ENCODE data around the gene ROCK2. TPM values are rescaled to one million over a fixed set of nuclear protein-coding genes. Genes with fewer than 3 reads are reported as not detected.

The ROCK2 gene
- total RNA-seq, 2 donors from 2014 or later: 85.8 to 96.6 TPM

GRCh38 chr2:11354363-11355154 is 10.1 kb upstream of the ROCK2 start:
- Histone ChIP-seq H3K27ac (no peak overlapping the region), H3K4me3 (no peak overlapping the region), H3K9me3 (no peaks in the 10 kb centered on the region), H3K36me3 (no peaks in the 10 kb centered on the region), H3K27me3 (replicated peaks; ENCODE audit: insufficient read depth) (no peaks in the 10 kb centered on the region), H3K4me1 (ENCODE audit: control insufficient read depth in 1 of 2, low read depth in 2 of 2) (peaks cover 0 to 9% of the 10 kb centered on the region in 2 donors)
- no peak for TF ChIP-seq CTCF (IDR thresholded peaks at IDR 0.05)
- DNase-seq (ENCODE audit: low spot score) (no peak), ATAC-seq (ENCODE audit: insufficient number of reproducible peaks, low FRiP score, low read depth) (no peak)

GRCh38 chr2:11352781-11353537 is 8.5 kb upstream of the ROCK2 start:
- Histone ChIP-seq H3K4me3 (no peak overlapping the region), H3K4me1 (ENCODE audit: control insufficient read depth in 1 of 2, low read depth in 2 of 2) (peaks cover 0 to 9% of the 10 kb centered on the region in 2 donors), H3K27me3 (replicated peaks; ENCODE audit: insufficient read depth) (no peaks in the 10 kb centered on the region), H3K36me3 (no peaks in the 10 kb centered on the region), H3K27ac (no peak overlapping the region), H3K9me3 (no peaks in the 10 kb centered on the region)
- no peak for DNase-seq (ENCODE audit: low spot score)
- no peak for TF ChIP-seq CTCF (IDR thresholded peaks at IDR 0.05)
- no peak for ATAC-seq (ENCODE audit: insufficient number of reproducible peaks, low FRiP score, low read depth)

DNA sequence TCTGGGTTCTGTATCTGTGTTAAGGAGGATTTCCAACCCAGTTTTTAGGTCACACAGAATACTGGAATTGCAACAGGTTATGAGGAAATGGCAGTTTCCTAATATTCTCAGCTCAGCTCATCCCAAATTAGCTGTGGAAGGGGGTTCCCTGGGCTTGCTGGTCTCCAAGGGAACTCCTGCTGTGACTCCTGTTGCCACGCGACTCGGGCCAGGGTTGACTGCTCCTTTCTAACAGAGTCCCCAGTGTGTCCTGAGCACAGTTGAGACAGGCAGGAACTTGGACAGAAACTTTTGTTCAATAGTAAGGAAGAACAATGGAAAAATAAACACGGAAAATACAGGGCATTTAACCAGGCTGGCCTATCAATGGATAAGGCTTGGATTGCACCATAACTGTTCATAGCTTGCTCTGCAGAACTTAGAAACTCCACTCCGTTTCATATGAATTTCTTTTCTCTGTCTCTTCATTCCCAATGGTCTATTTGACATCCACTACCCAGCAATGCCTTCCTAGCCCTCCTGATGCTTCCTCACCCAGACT is 3.8 kb upstream of the ROCK2 start:
- Histone ChIP-seq H3K27ac (no peak overlapping the region), H3K27me3 (replicated peaks; ENCODE audit: insufficient read depth) (no peaks in the 10 kb centered on the region), H3K9me3 (no peaks in the 10 kb centered on the region), H3K4me3 (no peak overlapping the region), H3K4me1 (ENCODE audit: control insufficient read depth in 1 of 2, low read depth in 2 of 2) (peaks cover 5 to 7% of the 10 kb centered on the region in 2 donors), H3K36me3 (no peaks in the 10 kb centered on the region)
- ATAC-seq (ENCODE audit: insufficient number of reproducible peaks, low FRiP score, low read depth): no peak
- no peak for TF ChIP-seq CTCF (IDR thresholded peaks at IDR 0.05)
- DNase-seq (ENCODE audit: low spot score): no peak

DNA sequence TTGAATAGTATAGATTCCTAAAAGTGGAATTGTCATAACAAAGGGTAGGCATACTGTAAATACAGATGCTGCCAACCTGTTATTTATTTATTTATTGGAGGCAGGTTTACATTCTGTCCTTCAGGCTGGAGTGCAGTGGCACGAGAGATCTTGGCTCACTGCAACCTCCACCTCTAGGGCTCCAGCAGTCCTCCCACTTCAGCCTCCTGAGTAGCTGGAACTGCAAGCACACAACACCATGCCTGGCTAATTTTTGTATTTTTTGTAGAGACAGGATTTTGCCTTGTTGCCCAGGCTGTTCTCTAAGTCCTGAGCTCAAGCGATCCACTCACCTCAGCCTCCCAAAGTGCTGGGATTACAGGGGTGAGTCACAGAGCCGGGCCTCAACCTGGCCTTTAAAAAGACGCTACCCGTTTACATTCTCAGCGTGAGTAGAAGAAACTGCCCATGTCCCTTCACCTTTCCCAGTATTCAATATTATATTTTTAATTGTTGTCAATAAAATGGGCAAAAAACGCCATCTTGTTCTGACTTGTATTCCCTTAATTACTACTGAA is 3.0 kb upstream of the ROCK2 start:
- TF ChIP-seq CTCF (IDR thresholded peaks at IDR 0.05): no peak
- no peaks in the 10 kb centered on the region for H3K9me3 ChIP-seq
- DNase-seq (ENCODE audit: low spot score): no peak
- no peak overlapping the region for H3K27ac ChIP-seq
- H3K36me3 ChIP-seq: no peaks in the 10 kb centered on the region
- H3K27me3 ChIP-seq (replicated peaks; ENCODE audit: insufficient read depth): no peaks in the 10 kb centered on the region
- ATAC-seq (ENCODE audit: insufficient number of reproducible peaks, low FRiP score, low read depth): no peak
- H3K4me3 ChIP-seq: no peak overlapping the region
- H3K4me1 ChIP-seq (ENCODE audit: control insufficient read depth in 1 of 2, low read depth in 2 of 2): peaks cover 5 to 7% of the 10 kb centered on the region in 2 donors

DNA sequence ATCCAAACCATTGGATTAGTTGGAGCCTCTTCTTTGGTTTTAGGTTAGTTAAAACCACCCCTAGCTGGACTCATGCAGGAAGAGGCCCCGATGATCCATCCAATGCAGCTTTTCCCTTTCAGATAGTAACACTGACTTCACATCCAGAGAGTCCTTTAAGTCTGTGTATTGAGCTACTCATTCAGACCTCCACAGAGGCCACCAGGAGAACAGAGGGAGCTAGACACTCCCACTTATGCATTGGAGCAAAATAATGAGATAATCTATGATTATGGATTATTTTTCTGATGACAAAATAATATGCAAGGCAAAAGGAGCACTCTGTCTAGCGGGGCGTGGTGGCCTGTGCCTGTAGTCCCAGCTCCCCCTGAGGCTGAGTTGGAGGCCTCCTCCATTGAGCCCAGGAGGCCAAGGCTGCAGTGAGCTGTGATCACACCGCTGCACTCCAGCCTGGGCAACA is 1.6 kb upstream of the ROCK2 start:
- no peaks in the 10 kb centered on the region for H3K36me3 ChIP-seq
- no peak overlapping the region for H3K4me3 ChIP-seq
- DNase-seq (ENCODE audit: low spot score) (no peak), ATAC-seq (ENCODE audit: insufficient number of reproducible peaks, low FRiP score, low read depth) (no peak)
- no peaks in the 10 kb centered on the region for H3K27me3 ChIP-seq (replicated peaks; ENCODE audit: insufficient read depth)
- peak overlapping the region; percentile 100 for H3K27ac ChIP-seq
- TF ChIP-seq CTCF (IDR thresholded peaks at IDR 0.05): no peak
- no peaks in the 10 kb centered on the region for H3K9me3 ChIP-seq
- peaks cover 10 to 14% of the 10 kb centered on the region in 2 donors for H3K4me1 ChIP-seq (ENCODE audit: control insufficient read depth in 1 of 2, low read depth in 2 of 2)

Measured in thoracic aorta (tissue), 2 donors.